GM18498 (cell line): ENCODE measurements around the gene SMARCC1.
A peak's percentile ranks its signal among the peaks of the same experiment; 100 is the strongest.
"Not testable (repeated sequence)": the region's sequence is repeated elsewhere in the genome, so short reads cannot be mapped to it uniquely, and the experiment has no call there.

Experiments
- ATAC-seq: cut with Tn5 transposase; IDR thresholded peaks from one replicate; pipeline ENCODE4 v1.9.1; 2021; ENCODE audit warnings: mild to moderate bottlenecking, moderate library complexity; ENCODE audit not compliant: unreplicated experiment

SMARCC1 gene

GRCh38 chr3:47772047-47772446 is 9.6 kb downstream of the SMARCC1 start:
- no peak for ATAC-seq

DNA sequence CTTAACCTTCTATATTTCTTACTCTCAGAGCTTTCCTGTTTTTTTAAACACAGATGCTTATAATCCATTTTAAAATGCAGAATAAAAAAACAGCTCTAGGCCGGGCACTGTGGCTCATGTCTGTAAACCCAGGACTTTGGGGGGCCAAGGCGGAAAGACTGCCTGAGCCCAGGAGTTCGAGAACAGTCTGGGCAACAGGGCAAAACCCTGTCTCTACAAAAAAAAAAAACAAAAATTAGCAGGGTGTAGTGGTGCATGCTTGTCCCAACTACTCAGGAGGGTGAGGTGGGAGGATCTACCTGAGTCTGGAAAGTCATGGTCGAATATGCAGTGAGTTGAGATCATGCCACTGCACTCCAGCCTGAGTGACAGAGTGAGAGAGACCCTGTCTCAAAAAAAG is 15.5 kb downstream of the SMARCC1 start:
- no peak for ATAC-seq

DNA sequence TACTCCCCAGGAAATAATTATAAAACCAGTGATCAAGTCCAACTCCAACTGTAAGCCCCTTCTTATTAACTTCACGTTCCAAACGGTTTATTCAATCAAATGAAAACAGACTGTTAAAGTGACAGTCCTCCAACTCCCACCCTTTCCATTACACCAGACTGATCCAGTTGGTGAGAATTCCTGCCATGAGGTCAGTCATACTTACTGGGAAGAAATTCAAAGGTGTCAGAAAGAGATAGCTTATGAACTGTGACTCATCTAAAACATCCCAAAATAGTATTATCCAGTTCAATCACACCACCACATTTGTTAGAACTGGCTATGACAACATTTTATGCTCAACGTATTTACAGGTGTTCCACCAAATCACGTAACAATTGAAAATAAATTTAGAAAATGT is 19.5 kb downstream of the SMARCC1 start:
- ATAC-seq: no peak

- no peak for ATAC-seq
Observed at GRCh38 chr3:47761046-47761445, 20.6 kb downstream of the SMARCC1 start.

- not testable (repeated sequence) for ATAC-seq
Observed at GRCh38 chr3:47760207-47760606, 21.5 kb downstream of the SMARCC1 start.

- ATAC-seq: no peak
Observed at GRCh38 chr3:47758261-47759025, 23.2 kb downstream of the SMARCC1 start.

GRCh38 chr3:47752716-47753115 is 29.0 kb downstream of the SMARCC1 start:
- ATAC-seq: no peak

DNA sequence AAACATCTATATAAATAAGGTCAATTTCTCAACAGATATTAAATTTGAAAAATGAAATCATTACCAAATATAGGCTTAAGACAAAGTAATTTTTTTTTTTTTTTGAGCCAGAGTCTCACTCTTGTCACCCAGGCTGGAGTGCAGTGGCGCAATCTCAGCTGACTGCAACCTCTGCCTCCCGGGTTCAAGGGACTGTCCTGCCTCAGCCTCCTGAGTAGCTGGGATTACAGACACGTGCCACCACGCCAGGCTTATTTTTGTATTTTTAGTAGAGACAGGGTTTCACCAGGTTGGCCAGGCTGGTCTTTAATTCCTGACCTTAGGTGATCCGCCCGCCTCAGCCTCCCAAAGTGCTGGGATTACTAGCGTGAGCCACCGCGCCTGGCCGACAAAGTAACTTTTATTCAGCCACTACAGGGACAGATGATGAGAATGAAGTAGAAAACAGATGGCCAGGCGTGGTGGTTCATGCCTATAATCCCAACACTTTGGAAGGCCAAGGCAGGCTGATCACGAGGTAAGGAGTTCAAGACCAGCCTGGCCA is 30.8 kb downstream of the SMARCC1 start:
- not testable (repeated sequence) for ATAC-seq

DNA sequence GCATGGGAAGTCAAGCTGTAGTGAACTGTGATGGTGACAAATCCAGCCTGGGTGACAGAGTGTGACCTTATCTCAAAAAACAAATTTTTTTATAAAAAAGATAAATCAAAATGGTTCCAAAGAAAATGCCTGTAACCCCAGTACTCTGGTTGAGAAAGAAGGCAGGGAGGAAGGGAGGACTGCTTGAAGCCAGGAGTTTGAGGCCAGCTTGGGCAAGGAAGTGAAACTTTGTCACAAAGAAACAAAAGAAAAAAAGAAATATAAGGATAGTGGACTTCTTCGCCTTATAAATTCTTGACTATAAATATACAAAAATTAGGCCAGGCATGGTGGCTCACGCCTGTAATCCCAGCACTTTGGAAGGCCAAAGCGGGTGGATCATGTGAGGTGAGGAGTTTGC is 34.1 kb downstream of the SMARCC1 start:
- no peak for ATAC-seq

DNA sequence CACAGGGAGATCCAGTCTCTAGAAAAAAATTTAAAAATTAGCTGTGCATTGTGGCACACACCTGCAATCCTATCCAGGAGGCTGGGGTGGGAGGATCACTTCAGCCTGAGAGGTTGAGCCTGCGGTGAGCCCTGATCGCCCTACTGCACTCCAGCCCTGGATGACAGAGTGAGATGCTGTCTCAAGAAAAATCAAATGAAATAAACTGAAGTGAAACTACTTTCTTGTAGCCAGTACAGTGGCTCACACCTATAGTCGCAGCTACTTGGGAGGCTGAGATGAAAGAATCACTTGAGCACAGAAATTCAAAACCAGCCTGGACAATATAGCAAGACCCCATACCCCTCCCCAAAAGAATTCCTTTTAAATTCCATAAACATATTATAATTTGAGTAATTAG is 35.4 kb downstream of the SMARCC1 start:
- no peak for ATAC-seq

DNA sequence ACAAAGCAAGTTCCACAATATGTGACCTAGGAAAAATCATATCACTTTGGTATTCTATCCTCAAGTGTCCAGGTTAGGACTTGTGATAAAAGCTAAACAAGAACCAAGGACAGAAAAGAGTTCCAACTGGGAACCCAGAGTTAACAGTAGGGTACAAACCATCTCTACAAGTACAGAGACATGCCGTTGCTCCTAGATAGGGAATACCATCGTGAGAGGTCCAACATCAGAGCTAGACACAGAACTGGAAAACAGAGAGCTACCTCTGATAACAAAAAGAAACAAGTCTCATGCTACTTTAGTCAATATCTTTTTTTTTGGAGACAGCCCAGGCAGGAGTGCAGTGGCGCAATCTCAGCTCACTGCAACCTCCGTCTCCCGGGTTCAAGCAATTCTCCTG is 37.8 kb downstream of the SMARCC1 start:
- ATAC-seq: no peak

DNA sequence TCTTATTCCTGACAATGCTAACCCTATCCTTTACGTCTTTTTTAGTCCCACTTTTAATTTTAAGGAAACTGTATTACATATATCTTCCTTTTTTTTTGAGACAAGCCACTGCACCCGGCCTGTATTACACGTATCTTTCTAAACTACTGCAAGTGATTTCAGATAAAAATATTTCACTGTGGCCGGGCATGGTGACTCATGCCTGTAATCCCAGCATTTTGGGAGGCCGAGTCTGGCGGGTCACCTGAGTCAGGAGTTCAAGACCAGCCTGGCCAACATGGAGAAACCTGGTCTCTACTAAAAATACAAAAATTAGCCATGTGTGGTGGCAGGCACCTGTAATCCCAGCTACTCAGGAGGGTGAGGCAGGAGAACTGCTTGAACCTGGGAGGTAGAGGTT is 38.3 kb downstream of the SMARCC1 start:
- not testable (repeated sequence) for ATAC-seq

- peak; percentile 70 for ATAC-seq
Observed at GRCh38 chr3:47741925-47742324, 39.8 kb downstream of the SMARCC1 start.

DNA sequence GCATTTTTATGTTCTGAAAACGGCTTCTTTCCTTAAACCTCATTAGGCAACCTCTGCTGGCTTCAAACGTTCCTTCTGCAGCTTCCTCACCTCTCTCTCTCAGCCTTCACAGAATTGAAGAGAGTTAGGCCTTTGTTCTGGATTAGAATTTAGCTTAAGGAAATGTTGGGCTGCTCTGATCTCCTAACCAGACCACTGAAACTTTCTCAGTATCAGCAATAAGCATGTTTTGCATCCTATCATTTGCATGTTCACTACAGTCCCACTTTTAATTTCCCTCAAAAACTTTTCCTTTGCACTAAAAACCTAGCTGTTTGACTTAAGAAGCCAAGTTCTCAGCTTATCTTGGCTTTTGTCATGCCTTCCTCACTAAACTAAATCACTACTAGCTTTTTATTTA is 49.5 kb downstream of the SMARCC1 start:
- no peak for ATAC-seq

DNA sequence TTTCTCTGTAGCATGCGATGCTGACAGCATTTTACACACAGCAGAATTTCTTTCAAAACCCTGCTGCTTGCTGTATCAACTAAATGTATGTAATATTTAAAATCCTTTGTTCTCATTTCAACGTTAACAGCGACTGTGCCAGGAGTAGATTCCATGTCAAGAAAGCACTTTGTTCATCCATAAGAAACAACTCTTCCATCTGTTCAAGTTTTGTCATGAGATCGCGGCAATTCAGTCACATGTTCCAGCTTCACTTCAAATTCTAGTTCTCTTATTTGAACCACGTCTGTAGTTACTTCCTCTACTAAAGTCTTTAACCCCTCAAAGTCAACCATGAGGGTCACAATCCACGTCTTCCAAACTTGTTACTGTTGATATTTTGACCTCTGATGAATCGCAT is 50.6 kb downstream of the SMARCC1 start:
- ATAC-seq: no peak

GRCh38 chr3:47722859-47723258 is 58.8 kb downstream of the SMARCC1 start:
- ATAC-seq: no peak

GRCh38 chr3:47717448-47717847 is 64.2 kb downstream of the SMARCC1 start:
- not testable (repeated sequence) for ATAC-seq

DNA sequence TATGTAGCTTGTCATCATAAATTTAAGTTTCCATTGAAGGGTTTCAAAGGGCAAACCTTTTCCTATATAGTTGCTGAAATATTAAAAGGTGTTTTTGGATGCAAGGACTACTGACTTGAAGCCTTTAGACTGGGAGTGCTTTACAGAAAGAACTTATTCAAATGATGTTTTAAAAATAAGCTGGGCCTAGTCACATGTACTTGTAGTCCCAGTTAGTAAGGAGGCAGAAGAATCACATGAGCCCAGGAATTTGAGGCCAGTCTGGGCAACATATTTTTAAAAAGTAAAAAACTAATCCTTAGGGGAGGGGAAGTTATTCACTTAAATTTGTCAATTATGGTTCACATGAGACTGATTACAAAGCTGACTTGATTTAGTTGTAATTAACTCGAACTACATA is 65.0 kb downstream of the SMARCC1 start:
- no peak for ATAC-seq

- no peak for ATAC-seq
Observed at GRCh38 chr3:47715928-47716327, 65.8 kb downstream of the SMARCC1 start.

- ATAC-seq: no peak
Observed at GRCh38 chr3:47714606-47715005, 67.1 kb downstream of the SMARCC1 start.

DNA sequence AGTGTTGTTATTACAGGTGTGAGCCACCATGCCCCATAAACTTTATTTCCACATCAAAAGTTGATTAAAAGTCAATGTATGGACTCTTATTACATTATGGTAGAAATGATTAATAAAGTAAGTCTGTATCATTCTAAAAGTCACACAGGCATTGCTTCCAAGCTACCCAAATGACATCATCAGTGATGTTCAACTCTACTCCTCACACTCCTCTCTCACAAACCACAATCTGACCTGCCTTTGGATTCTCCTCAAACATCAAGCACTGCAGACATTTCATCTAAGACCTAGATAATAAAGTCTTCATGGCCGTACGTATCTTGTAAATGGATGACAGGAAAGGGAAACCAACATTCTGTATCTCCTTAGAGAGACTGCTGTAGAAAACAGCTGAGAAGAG is 68.0 kb downstream of the SMARCC1 start:
- no peak for ATAC-seq

DNA sequence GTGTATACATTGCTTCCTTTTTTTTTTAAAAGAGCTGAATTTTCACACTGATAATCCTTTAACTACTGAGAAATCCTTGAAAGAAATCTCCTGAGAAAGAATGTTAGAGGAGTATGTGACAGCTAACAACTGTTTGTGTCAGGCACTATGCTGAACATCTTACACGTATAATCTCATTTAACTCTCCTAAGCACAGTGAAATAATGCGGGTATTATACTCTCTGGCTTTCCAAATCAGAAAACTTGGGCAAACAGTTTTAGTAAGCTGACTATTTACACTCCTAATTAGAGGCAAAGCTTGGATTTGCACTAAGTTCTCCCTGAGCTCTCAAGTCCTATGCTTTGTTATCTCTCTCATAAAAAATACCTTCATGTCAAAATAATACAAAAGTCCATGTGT is 69.3 kb downstream of the SMARCC1 start:
- no peak for ATAC-seq

DNA sequence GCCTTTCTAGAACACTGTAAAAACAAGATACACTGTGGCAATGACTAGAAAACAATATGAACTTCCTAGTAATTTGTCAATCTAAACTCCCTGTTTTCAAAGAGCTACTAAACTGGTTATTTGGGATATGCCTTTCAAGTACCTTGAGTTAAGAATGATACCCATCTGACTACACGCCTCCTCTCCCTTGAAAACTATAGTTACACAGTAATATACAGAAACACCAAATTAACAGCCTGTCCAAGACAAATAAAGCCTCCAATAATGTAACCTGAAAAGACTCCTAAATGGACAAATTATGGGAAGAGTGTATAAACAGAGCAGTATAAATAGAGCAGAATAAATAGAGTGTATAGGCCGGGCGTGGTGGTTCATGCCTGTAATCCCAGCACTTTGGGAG is 70.1 kb downstream of the SMARCC1 start:
- ATAC-seq: no peak
